GM18502 (cell line): ENCODE measurements around the gene MDFIC.
A peak's percentile ranks its signal among the peaks of the same experiment; 100 is the strongest.

ENCODE experiments used
- ATAC-seq: cut with Tn5 transposase; IDR thresholded peaks from one replicate; pipeline ENCODE4 v1.9.1; 2021; ENCODE audit warnings: mild to moderate bottlenecking; ENCODE audit not compliant: unreplicated experiment, poor library complexity

The MDFIC gene

DNA sequence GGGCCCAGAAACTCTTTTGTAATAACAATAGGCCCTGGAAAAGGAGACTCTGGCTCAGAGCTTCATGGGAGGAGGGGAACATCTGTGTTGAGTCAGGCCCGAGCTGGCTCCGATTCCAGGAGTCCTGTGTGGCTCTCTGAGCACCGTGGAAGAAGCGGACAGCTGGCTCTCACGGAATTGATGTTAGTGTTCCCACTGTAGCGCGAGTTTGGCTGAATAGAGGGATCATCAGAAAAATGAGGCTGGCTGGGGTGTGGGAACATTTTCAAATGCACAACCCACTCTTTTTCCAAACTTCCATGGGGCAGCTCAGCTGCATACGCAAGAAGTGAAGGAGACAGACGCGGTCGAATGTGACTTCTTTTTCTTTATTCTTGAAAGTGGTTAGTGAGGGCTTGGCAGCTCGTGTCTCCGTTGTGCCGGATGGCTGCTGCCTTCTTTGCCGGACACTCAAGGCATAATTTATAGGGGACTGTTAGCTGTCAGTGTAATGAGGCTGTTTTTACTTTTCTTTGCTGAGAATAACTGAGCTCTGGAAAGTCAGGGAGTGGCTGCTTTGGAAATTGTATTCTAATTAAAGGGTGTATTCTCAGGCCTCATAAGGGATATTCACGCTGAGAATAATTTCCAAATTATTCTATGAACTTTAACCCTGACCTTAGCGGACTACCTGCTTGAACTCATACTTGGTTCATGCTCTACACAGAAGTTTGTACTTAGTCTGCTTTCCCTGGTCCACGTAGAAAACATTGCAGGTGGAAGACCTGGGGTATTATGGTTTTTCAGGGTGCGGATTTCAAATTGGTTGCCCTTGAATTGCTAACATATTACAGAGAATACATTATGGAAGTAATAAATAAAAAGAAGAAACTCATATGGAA lies 23.1 kb downstream of the MDFIC start:
- no peak for ATAC-seq

DNA sequence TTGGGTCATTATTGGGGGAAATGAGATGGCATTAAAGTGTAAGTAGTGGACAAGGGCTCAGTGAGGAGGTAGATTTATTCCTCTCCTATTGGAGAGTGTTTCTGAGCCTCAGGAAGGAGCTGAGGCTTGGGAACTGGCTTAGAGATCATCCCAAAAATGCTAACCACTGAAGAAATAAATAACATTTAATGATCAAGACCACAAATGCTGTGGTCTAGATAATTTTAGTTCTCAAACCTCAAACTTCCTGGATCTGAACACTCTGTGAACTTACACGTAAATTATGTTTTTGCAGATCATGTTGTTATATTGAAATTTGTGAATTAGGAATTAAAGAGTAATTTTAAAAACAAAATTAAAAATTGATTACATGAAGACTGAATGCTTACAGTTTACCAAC lies 27.3 kb downstream of the MDFIC start:
- ATAC-seq, result no peak

DNA sequence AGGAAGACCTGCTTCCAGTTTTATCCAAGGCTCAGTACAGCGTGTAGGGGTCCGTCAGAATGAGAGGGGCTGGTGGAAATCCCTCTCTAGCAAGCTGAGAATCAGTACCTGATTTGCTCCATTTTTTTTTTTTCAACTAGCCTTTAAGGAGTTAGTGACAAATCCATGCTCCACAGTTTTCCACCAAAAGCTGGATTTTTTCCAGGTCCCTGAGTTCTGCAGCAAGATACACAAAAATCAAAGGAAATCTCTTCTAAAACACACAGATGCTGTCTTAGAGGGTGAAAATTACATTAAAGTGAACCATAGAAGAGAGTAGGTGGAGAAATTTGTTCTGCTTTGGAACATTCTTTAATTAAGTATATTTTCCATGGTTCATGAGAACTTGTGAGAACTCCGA lies 30.4 kb downstream of the MDFIC start:
- ATAC-seq, result no peak

DNA sequence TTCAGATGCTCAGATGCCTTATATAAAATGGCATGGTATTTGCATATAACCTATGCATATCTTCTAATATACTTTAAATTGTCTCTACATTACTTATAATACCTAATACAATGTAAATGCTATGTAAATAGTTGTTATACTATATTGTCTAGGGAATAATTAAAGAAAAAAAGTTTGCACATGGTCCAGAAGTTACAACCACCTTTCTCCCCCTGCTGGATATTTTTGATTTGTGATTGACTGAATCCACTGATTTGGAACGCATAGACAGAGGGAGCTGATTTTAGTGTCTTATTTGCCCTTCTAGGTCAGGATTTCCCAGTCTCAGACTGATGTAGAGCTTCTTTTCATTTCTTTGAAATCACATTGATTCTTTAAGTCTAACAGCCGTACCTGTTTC lies 31.8 kb downstream of the MDFIC start:
- ATAC-seq, result no peak

DNA sequence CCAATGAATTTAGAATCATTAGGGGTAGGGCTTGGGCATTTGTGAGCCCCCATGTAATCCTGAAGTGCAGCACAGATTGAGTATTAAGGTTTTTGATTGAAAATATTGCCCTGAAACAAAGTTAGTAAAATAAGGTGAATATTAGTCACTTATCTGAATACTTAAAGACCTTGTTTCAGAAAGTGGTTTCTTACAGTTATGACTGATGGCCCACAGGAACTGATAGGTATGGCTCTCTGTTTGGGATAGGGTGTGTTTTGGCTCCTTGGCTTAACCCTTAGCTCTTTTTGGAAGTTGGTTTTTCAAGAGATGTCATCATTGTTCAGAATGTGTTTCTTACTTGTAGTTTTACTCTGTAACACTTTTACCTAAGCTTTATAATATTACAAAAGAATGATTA lies 34.8 kb downstream of the MDFIC start:
- peak; percentile 66 for ATAC-seq

DNA sequence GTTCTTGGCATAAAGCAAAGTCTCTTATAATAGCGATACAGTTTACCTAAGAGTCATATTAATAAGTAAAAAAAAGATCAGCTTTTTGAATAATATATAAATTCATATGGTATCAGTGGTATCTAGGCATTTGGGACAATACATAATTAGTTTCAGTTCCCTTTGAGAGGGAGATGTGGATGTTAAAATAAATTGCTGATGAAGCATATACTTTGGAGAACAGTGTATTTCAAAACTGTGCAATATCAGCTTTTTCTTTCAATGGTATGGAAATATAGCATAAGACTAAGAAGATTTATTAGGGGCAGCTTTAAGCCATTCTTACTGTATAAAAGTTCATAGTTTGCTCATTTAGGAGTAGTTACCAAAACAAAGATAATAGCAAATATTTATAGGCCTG lies 35.5 kb downstream of the MDFIC start:
- no peak for ATAC-seq

DNA sequence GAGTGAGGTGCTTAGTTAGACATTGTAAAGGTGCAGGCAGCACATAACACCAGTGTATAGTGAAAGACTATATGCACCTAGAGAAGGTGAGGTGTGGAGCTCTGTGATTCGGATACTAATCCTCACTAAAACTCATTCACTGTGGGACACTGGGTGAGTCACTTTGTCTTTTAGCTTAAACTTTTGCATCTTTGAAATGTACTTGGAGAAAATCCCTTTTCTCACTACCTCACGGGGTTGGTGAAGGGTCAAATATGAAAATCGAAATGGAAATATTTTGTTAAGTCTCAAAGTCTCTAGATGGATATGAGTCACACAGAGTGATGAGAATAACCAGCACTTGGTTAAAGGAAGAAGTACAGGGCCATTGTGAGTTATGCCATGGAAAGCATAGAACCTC lies 38.0 kb downstream of the MDFIC start:
- peak; percentile 76 for ATAC-seq

DNA sequence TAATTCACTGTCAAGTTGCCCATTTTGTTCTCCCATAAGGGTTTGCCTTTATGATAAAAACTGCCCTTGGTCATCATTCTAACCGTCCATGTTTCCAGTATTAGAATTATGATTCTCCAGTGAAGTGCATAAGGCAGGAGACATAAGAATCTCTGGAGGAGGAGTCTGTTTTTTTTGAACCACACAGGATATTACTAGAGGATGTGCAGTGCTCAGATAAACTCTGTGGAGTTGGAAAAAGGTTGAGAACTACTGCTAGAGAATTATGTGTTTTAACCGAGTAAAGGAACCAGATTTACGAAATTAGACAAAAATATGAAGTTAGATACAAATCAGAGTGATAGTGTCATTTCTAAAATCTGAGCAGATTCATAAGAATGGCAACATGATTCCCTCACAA lies 40.5 kb downstream of the MDFIC start:
- ATAC-seq, result no peak

DNA sequence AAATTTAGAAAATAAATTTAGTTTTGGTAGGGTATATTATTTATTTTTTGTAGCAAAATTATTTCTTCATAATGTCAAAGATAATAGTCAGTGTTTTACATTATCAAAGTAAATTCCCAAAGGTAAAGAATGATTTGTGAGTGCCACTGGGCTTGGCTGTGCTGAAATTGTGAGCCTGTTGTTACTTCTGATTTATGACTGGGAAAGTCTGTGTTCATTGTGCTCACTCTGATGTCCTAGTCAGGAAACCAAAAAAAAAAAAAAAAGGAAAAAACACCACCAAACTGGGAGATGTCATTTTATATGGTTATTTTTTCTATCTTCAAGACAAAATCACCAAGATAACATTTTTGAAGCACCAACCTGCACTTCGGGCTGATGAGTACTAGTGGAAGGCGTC lies 44.3 kb downstream of the MDFIC start:
- ATAC-seq, result no peak

DNA sequence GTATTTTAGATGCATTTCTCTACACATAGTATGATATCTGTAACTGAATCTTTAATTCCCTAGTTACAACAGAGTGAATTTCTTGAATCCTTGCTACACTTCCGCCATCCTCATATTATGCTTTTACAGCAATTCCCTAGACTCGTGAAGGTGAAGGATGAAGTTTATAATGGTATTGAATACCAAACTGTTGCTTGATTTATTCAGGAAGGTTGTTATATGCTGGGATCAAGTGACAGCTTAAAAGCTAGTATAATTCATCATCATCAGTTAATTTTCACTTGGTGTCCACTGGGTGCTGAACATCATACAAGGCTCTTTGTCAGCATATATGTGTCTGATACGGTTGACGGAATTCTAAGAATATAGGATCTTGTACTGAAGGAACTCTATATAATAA lies 47.2 kb downstream of the MDFIC start:
- ATAC-seq, result no peak

DNA sequence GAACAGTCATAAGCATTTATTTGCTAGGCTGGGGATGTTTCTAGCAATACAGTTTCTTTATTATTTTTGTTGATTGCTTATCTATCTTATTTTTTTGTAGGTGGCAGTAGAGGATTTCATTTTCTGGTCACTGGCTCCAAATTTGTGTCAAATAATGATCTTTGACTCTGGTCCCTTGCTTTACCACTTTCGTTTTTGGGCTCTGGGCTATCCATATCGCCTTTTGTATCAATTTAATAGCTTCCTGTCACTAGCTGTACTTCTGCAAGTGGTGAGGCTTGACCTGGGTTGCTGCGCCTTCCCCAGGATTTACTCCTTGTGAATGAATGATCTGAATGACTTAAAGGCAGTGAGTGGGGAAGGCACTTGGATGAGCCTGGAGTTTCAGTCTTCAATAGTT lies 48.4 kb downstream of the MDFIC start:
- no peak for ATAC-seq

DNA sequence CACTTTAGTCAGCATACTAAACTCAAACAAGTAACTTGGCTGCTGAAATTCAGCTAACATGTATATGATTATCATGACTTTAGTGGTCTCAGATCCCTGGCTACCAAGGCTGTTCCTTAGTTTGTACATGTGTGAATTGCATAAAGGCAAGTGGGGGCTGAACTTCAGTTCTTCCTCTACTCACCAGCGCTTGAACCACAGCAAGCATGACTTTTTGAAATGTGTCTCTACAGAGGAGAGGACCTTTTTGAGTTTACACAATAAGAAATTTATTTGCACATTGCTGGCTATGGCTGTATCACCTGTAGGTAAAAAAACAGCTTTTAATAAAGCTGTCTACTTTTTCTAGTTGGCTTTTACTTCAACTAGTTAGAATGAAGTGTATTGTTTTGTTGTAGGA lies 48.8 kb downstream of the MDFIC start:
- no peak for ATAC-seq

DNA sequence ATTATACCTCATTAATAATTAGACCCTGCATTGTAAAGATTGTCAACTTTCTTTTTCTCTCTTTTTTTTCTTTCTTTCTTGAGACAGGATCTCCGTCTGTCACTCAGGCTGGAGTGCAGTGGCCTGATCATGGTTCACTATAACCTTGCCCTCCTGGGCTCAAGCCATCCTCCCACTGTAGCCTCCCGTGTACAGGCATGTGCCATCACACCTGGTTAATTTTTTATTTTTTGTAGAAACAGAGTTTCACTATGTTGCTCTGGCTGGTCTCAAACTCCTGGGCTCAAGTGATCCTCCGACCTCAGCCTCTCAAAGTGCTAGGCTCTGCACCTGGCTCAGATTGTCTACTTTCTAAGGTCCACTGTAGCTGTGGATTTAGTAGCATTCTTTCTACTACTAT lies 50.7 kb downstream of the MDFIC start:
- no peak for ATAC-seq

DNA sequence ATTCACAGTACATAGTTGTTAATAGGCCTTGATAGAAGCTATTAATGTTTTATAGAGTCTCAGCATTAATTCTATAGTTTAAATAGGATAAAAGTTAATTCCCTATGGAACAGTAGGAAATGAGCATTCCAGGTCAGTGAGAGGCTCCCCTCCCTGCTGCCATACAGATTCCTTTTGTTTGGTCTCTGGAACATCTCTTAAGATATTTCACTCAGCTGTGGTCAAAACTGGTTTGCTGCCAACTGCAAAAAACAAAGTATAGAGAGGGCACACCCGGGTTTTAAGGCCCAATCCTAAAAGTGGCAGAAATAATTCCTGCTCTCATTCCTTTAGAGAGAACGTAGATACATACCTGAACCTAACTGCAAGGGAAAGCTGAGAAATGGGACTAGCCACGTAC lies 51.3 kb downstream of the MDFIC start:
- no peak for ATAC-seq

DNA sequence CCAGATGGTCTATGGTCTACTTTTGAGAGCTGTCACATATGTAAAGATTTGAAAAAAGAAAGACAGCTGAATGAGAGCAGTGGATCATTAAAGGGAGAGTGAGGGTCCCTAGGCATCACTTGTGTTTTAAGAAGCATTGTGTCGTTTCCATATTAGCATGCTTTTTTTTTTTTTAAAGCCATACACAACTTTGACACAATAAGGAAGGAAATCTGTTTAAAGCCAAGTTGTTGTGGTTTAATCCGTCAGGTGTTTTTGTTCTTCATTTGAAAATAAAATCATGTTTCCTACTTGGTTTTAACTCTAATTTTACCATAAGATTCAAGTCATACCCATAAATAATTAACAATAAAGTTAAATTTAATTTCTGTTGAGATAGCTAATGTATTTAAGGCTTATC lies 53.5 kb downstream of the MDFIC start:
- no peak for ATAC-seq

DNA sequence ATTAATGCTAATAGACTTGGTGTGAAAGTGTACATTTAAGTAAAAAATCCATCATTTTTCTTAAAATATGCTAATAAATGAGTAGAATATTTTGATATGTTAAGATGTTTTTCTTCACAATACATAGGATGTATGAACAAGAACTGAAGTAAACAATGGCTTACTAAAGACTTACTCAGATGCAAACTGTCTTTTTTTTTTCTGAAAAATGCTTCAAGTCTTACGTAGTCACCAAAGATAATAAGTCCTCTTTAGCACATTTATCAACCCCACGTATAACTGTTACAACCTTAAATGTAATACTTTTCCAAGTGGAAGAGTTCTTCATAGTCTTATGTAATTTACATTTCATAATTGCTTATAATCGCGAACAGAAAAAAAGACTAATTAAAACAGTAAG lies 54.8 kb downstream of the MDFIC start:
- ATAC-seq, result no peak

DNA sequence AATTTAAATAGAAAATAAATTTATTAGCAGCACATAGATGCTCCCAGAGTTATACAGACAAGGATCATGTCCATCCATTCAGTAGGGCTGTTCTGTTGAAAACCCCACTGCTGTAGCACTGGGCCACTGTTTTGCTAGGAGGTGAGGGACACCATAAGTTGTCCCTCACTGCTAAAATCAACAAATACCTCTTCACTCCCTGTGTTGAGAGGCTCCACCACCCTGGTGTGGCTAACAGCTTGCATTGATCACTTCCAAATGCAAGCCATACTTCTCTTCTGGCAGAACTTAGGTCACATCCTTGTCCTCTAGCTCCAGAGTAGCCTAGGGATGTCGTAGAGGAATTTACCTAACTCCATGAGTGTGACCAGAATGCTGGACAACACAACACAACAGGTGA lies 55.4 kb downstream of the MDFIC start:
- no peak for ATAC-seq

DNA sequence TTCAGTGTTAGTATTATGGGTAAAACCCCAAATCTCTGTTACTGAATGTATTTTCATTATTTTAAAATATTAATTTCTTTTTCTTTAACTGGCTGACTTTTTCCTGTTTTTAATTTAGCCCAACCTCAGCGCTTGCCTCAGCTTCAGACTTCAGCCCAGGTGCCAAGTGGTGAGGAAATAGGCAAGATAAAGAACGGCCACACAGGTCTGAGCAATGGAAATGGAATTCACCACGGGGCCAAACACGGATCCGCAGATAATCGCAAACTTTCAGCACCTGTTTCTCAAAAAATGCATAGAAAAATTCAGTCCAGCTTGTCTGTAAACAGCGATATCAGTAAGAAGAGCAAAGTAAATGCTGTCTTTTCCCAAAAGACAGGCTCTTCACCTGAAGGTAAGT lies 57.5 kb downstream of the MDFIC start:
- peak; percentile 45 for ATAC-seq

DNA sequence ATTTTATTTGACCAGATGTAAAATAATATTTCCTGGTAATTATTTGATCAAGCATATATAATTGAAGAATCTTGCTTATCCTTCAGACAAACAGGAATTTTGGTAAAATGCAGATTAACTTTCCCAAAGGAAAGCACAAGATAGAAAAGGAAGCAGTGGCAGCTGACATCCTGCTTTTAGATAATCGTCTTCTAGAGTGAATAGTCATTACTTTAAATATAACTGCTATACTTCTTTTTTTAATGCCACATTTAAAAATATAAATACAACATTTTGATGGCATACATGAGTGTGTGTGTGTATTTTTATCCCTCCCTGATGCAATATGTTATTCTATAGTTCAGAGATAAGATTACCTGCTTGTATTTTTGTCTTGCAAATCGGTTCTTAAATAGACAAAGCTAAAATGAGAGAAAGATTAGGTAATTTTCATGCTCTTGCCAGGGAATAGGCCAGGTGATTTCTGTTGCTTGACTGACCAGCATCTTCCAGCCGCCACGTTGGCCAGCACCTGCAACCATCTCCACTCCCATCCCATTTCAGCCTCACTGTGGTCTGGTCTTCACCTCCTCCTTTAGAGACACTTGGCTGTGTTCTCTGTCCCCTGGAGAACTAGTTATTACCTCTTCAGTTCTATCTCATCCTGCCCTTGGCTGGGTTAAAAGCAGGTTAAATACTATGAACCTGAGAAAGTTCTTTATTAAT lies 58.1 kb downstream of the MDFIC start:
- no peak for ATAC-seq

DNA sequence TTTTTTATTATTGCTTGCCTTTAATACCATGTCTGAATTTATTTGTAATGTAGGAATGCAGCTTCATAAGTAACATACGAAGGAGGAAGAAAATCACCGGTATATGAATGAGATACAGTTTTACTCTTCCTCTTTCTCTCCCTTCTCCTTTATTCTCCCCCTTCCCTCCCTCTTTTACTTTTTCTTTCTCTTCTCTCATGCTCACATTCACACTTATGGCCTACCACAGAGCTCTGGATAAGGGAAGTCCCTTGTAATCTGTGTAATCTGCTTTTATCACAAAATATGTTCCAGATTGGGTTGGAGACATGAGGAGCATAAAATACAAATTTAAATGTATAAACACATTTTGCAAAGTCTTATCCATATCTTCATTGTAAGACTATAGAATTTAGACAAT lies 59.4 kb downstream of the MDFIC start:
- no peak for ATAC-seq

DNA sequence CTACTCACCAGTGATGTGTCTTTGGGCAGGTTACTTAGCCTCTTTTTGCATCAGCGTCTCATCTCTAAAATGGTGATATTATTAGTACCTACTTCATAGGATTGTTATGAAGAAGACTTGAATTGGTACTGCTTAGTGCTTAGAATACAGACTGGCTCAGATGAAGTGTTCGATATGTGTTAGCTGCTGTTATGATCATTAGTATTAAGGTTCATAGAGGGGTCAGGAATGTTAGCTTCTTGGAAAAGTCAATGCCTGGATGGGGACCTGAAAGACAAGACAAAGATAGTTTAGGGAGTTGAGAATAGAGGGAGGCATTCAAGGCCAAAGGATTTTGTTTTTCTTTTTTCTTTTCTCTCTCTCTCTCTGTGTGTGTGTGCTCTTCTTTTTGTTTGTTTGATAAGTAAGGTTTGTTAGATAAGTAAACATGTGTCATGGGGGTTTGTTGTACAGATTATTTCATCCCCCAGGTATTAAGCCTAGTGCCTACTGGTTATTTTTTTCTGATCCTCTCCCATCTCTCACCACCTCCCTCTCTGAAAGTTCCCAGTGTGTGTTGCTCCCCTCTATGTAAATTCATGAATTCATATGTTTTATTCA lies 63.3 kb downstream of the MDFIC start:
- no peak for ATAC-seq
